GM12874 (cell line): ENCODE data around the gene ACER1.

Experiments
- CTCF ChIP-seq: IDR thresholded peaks from 2 replicates; pipeline ENCODE4 v1.5.1; 2011; ENCODE audit warnings: low read depth, mild to moderate bottlenecking, control low read depth, low read length, moderate library complexity; ENCODE audit not compliant: insufficient read depth

Gene ACER1

GRCh38 chr19:6271251-6271650 is 62.2 kb downstream of the ACER1 start:
- TF ChIP-seq CTCF: no peak

- TF ChIP-seq CTCF: no peak
These were observed 62.6 kb downstream of the ACER1 start for GRCh38 chr19:6270822-6271221.

DNA sequence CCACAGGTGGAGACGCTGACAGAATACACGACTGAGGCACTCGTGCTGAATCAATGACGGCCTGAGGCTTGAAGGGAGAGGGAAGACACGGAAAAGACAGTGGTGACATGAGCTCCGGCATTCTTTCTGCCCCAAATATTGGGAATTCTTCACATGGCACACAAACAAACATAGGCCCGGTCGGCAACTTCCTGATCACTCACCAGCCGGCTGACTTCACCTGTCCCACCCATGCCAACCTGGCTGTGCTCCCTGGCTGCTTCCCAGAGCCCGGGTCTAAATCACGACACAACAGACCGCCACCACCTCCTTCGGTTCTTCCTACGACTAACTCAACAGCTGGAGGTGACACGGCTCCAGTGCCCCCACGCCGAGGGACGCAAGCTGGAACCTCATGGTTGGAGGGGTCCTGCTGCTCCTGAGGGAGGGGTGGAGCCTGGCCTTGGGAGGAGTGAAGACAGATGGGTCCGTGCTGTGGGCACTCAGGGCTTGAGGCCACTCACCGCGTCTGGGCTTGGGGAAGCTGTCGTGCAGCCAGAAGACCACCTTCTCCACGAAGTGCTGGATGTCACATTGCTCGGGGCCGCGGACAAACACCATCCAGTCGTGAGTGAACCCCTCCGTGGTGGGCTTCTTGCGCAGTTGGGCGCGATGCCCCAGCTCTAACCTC is 63.2 kb downstream of the ACER1 start:
- no peak for TF ChIP-seq CTCF

DNA sequence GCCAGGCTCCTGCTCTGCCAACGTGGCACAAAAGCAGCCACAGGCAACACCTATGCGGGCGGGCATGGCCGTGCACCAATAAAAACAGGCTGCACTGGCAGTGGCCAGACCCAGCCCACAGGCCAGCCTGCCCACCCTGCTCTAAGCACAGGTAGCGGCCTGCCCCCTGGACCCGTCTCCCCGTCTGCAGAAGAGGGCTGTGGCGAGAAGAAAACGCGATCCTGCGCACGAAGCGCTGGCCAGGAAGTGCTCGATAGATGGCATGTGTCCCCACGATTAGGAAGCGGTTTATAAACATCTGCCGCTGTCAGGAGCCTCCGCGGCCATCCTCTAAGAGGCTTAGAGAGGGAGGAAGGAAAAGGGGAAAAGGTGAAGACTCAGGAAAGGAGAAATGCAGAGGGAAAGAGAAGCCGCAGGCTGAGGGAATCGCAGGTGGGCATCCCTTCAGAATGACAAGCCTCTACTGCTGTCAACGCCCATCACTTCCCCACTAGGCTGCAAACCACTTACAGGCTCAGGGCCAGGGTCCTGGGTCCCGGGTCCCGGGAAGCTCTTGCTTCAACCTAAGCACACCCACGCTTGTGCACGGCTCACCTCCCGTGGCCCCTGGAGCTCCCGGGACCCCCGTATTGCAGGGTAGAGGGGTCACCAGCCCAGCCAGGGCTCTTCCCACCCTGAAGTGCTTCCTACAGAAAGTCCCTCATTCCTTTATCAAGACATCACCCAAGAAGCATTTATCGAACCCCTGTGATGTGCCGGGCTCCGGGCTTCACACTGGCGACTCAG is 64.1 kb downstream of the ACER1 start:
- TF ChIP-seq CTCF: no peak

- no peak for TF ChIP-seq CTCF
These were observed 65.0 kb downstream of the ACER1 start for GRCh38 chr19:6268382-6268771.

DNA sequence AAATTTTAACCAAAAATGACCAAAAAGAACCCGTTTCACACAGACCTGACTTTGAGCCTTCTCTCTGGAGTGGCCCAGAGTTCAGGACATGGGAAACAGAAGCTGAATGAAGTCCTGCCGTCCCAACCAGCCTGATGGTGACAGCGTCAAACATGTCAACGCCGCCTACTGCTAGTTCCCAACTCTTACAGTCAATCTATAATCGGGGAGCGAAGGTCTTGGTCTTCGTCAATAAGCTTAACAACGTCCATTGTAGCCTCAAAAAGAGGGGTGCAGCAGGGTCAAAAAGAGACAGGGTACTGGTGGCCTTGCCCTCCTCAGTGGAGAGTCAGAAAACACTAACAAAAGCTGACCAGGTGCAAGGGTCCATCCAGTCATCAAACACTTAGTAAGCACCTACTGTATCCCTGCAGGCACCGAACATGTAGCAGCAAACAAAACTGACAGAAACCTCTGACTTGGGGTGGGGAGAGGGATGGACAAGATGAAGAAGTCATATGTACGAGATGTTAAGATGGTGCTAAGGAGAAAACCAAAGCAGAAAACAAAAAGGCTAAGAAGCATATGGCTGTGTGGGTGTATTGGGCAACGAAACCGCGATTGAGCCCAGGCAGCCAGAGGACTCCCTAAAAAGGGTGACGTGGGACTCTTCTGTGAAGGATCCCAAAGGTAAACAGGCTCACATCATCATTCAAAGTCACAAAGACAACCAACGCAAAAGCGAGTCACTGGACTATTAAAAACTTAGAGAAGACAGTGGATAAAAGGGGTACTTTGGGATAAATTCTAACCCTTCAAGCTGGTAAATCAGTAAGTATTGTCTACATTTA is 65.6 kb downstream of the ACER1 start:
- TF ChIP-seq CTCF: no peak

DNA sequence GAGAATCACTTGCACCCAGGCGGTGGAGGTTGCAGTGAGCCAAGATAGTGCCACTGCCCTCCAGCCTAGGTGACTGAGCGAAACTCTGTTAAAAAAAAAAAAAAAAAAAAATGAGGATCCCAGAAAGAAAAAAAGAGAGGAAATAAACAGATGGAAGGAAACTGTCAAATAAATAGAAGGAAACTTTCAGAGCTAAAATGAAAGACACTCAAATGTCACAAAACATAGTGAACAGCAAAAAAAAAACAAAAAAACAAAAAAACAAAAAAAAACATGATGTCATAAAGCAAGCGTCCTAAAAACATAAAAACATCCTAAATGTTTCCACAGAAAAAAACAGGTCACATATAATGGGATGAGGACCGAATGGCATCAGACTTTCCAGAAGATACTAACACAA is 68.6 kb downstream of the ACER1 start:
- no peak for TF ChIP-seq CTCF
